ENCODE data around the gene SSUH2. TPM values are rescaled to one million over a fixed set of nuclear protein-coding genes. Genes with fewer than 3 reads are reported as not detected.
"Not testable (repeated sequence)": the region's sequence is repeated elsewhere in the genome, so short reads cannot be mapped to it uniquely, and the experiment has no call there.

Gene SSUH2, protein sequence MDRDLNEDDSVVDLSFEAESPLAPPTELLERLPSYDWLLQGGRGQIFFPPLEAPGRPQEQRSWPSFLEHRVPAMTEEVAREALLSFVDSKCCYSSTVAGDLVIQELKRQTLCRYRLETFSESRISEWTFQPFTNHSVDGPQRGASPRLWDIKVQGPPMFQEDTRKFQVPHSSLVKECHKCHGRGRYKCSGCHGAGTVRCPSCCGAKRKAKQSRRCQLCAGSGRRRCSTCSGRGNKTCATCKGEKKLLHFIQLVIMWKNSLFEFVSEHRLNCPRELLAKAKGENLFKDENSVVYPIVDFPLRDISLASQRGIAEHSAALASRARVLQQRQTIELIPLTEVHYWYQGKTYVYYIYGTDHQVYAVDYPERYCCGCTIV
- total RNA-seq: 0.51 TPM in 1 of 2 replicates, not detected in the other

DNA sequence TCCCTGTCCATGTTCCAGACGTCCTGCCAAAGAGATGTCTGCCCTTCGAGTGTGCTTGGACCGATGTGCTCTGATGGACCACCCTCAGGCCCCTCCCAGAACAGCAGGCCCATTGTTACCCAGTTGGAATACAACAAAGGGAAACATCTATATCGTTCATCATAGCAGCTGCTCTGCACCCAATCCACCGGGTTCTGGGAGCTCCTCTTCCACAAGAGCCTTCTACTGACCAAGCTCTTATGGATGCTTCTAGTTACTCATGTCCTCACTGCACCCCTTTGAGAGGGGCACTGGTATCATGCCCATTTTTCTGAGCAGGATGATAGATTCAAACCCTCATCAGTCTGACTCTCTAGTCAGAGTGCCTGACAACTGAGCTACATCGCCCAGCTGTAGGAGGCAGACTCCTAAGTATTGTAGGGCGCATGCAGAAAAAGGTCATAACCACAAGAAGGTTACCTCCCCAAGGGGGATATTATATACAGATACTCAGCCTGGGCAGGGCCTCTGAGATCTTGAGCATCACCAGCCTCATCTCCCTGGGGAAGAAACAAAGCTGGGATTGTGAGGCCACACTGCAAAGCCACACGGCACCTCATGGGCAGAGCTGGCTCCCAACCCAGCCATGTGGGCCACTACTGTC is at the start of gene SSUH2:
Gene SSUH2, minus strand, starts transcription at position 51 of the 643 bp plus-strand sequence. Its CDS starts 40 bp downstream, at position 11.
- DNase-seq (ENCODE audit: low read depth in 2 of 2): no peak

DNA sequence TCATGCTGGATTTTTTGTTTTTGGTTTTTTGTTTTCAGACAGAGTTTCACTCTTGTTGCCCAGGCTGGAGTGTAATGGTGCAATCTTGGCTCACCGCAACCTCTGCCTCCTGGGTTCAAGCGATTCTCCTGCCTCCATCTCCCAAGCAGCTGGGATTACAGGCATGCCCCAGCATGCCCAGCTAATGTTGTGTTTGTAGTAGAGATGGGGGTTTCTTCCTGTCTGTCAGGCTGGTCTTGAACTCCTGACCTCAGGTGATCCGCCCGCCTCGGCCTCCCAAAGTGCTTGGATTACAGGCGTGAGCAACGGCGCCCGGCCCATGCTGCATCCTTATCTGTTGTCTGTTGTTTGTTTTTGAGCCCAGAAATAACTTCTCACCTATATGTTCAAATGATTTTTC is 46.7 kb upstream of the SSUH2 start:
- not testable (repeated sequence) for DNase-seq (ENCODE audit: low read depth in 2 of 2)

DNA sequence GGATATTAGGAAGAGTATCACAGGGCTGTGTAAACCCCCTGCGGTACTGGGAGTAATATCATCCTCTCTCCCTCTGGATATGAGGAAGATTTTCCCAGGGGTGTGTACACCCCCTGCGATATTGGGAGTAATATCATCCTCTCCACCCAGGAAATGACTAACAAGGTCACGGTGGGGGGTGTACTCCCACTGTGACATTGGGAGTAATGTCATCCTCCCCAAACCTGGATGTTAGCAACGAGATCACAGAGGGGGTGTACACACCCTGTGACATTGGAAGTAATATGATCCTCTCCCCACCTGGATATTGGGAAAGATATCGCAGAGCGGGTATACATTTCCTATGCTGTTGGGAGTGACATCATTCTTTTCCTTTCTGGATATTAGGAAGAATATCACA is 40.4 kb upstream of the SSUH2 start:
- not testable (repeated sequence) for DNase-seq (ENCODE audit: low read depth in 2 of 2)

DNA sequence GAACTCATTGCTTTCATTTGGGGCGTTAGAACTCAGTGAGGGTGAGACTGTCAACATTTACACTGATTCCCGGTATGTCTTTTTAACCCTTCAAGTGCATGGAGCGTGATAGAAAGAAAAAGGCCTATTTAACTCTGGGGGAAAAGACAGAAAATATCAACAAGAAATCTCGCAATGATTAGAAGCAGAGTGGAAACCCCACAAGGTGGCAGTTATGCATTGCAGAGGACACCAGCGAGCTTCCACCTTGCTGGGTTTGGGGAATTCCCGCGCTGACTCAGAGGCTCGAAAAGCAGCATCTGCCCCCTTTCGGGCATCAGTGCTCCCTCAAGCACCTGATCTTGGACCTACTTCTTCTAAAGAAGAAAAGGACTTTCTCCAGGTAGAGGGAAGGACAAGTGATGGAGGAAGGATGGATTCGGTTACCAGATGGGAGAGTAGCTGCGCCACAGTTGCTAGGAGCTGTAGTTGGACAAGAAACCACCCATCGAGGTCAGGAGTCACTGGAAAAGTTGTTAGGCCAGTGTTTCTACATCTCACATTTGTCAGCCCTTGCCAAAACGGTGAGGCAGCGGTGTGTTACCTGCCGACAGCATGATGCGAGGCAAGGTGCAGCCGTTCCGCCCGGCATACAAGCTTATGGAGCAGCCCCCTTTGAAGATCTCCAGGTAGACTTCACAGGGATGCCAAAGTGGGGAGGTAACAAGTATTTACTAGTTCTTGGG is 38.4 kb upstream of the SSUH2 start:
- DNase-seq (ENCODE audit: low read depth in 2 of 2): not testable (repeated sequence)

DNA sequence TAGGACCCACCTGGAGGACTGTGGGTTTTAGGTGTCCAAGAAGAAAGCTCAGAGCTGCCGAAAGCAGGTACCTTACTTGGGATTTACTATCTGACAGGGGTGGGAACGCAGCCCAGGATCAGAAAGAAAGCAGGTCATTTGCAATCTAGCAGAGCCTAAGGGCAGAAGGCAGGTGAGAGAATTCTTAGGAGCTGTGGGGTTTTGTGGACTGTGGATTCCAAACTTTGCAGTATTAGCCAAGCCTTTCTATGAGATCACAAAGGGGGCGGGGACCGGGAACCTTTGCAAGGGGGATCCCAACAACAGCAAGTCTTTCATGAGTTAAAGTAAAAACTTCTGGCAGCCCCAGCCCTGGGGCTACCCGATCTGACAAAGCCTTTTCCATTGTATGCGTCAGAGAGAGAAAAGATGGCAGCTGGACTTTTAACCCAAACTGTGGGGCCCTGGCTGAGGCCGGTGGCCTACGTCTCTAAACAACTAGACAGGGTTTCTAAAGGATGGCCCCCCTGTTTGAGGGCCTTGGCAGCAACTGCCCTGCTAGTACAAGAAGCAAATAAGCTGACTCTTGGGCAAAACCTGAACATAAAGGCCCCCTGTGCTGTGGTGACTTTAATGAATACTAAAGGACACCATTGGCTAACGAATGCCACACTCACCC is 37.4 kb upstream of the SSUH2 start:
- DNase-seq (ENCODE audit: low read depth in 2 of 2): not testable (repeated sequence)

DNA sequence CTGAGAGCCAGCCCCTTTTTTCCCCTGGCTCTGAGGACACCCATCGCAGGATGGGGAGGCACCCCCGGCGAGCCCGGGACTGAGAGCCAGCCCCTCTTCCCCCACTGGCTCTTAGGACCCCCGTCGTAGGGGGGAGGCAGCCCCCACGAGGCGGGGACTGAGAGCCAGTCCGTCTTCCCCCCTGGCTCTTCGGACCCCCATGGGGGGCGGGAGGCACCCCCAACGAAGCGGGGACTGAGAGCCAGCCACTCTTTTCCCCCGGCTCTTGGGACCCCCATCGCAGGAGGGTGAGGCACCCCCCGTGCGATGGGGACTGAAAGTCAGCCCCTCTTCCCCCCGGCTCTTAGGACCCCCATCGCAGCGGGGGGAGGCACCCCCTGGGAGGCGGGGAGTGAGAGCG is 36.8 kb upstream of the SSUH2 start:
- no peak for DNase-seq (ENCODE audit: low read depth in 2 of 2)

DNA sequence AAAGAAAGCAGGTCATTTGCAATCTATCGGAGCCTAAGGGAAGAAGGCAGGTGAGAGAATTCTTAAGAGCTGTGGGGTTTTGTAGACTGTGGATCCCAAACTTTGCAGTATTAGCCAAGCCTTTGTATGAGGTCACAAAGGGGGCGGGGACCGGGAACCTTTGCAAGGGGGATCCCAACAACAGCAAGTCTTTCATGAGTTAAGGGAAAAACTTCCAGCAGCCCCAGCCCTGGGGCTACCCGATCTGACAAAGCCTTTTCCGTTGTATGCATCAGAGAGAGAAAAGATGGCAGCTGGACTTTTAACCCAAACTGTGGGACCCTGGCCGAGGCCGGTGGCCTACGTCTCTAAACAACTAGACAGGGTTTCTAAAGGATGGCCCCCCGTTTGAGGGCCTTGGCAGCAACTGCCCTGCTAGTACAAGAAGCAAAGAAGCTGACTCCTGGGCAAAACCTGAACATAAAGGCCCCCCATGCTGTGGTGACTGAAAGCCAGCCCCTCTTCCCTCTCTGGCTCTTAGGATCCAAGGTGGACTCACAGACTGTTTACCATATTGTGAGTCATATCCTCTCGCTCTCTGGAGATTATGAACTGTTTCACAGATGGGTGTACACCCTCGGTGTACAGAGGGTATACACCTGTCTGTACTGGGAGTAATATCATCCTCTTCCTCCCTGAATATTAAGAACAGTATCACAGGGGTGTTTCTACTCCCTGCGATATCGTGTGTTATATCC is 35.4 kb upstream of the SSUH2 start:
- DNase-seq (ENCODE audit: low read depth in 2 of 2): peak in 1 of 2 donors; percentile 18

DNA sequence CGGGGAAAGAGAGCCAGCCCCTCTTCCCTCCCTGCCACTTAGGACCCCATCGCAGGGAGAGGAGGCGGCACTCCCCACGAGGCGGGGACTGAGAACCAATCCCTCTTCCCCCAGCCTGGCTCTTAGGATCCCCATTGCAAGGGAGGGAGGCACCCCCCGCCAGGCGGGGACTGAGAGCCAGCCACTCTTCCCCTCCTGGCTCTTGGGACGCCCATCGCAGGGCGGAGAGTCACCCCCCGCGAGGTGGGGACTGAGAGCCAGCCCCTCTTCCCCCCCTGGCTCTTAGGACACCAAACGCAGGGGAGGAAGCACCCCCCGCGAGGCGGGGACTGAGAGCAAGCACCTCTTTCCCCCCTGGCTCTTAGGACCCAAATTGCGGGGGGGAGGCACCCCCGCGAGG is 34.2 kb upstream of the SSUH2 start:
- no peak for DNase-seq (ENCODE audit: low read depth in 2 of 2)

DNA sequence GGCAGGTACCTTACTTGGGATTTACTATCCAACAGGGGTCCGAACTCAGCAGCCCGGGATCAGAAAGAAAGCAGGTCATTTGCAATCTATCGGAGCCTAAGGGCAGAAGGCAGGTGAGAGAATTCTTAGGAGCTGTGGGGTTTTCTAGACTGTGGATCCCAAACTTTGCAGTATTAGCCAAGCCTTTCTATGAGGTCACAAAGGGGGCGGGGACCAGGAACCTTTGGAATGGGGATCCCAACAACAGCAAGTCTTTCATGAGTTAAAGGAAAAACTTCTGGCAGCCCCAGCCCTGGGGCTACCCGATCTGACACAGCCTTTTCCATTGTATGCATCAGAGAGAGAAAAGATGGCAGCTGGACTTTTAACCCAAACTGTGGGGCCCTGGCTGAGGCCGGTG is 32.7 kb upstream of the SSUH2 start:
- not testable (repeated sequence) for DNase-seq (ENCODE audit: low read depth in 2 of 2)

DNA sequence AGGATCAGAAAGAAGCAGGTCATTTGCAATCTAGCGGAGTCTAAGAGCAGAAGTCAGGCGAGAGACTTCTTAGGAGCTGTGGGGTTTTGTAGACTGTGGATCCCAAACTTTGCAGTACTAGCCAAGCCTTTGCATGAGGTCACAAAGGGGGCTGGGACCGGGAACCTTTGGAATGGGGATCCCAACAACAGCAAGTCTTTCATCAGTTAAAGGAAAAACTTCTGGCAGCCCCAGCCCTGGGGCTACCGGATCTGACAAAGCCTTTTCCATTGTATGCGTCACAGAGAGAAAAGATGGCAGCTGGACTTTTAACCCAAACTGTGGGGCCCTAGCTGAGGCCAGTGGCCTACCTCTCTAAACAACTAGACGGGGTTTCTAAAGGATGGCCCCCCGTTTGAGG is 31.0 kb upstream of the SSUH2 start:
- not testable (repeated sequence) for DNase-seq (ENCODE audit: low read depth in 2 of 2)

DNA sequence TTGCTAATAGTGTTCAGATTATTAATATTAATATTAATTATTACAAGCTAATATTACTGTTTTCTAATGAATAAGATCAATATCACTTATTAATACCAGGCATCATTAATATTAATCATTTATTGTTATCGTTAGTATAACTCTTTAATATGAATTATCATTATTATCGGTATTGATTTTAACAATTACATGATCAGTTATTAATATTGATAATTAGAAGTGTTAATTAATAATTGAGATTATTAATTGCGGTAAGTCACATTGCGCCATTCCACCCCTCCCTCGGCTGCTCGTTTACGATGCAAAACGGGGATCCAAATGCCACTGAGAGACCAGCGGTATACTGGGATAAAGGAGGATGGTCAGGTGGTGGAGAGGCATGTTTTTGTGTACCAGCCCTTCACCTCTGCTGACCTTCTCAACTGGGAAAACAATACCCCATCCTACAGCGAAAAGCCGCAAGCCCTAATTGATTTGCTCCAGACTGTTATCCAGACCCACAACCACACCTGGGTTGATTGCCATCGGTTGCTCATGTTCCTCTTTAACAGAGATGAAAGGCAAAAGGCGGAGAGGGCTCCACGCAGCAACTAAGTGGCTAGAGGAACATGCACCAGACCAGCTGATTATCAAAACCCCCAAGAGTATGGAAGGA is 28.6 kb upstream of the SSUH2 start:
- no peak for DNase-seq (ENCODE audit: low read depth in 2 of 2)

DNA sequence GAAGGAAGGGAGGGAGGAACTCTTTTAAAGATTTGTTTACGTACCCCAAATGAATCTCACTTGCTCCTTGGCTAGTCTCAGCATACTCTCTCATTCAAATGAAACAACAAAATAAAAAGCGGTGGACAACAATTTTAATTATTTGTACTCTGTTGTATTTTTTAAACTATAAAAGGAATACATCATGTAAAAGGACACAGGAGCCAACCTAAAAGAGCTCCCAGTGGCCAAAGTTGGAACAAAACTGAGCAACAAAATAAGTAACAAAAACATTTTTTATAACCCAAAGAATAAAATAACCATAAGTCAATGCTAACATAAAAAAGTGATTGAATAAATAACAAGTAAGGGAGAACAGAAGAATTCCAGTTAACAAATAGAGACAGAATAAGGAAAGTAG is 24.4 kb upstream of the SSUH2 start:
- DNase-seq (ENCODE audit: low read depth in 2 of 2): no peak

DNA sequence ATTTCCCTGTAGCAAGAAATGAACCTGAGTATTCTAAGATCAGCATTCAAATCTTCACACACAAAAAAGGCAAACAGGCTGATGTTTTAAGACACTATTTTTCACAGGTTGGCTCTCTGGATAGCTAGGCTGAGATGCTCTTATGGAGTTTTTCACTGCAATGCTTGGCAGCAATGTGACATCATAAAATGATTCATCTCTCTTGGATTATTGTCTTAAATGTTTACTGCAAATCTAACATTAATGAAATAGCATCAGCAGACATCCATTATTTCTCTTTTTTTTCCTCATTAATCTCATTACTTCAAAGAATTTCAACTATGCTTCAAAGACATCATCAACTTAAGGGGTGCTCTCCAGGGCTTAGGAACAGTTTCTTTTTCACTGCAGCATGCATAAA is 23.6 kb upstream of the SSUH2 start:
- no peak for DNase-seq (ENCODE audit: low read depth in 2 of 2)

DNA sequence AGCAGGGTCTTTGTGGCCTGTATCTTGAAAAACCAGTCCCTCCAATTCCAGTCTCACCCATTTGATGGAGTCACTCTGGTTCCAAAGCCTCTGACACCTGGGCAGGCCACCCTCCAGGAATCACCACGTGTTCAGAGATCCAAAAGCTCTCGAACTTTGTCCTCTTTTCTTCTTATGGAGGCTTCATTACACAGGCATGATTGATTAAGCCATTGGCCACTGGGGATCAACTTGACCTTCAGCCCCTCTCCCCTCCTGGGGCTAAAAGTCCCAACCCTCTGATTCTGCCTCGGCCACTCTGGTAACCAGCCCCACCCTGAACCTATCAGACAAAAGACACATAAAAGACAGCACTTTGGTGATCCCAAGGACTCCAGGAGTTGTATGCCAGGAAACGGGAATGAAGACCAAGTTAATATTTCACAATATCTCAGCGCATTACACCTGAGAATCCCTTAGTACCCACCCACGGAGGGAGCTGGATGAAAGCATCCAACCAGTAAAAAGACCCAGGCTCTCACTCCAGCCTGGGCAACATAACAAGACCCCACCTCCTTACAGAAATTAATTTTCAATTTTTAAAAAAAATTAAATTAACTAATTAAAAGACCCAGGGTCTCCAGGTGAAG is 23.0 kb upstream of the SSUH2 start:
- DNase-seq (ENCODE audit: low read depth in 2 of 2): no peak

DNA sequence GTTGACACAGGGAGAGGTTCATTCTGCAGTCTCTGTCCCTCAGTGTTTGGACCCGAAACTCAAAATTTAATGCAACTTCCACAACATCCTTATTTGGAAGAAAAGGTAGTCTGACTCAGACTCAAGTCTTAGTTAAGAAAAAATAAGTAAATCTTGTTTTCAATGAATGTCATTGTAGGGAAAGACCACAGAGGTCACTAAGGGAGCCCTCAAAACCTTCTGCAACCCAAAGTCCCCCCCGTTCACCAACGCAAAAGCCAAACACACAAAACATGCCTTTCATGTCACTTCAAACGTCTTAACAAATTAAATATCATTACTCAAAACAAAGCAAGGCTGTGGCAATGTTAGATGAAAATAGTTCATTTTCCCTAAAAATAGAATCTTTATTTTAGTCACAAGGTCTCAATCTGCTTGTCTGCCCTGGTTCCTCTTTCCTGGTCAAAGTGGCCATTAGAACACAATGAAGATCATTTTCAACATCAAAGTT is 20.9 kb upstream of the SSUH2 start:
- no peak for DNase-seq (ENCODE audit: low read depth in 2 of 2)

DNA sequence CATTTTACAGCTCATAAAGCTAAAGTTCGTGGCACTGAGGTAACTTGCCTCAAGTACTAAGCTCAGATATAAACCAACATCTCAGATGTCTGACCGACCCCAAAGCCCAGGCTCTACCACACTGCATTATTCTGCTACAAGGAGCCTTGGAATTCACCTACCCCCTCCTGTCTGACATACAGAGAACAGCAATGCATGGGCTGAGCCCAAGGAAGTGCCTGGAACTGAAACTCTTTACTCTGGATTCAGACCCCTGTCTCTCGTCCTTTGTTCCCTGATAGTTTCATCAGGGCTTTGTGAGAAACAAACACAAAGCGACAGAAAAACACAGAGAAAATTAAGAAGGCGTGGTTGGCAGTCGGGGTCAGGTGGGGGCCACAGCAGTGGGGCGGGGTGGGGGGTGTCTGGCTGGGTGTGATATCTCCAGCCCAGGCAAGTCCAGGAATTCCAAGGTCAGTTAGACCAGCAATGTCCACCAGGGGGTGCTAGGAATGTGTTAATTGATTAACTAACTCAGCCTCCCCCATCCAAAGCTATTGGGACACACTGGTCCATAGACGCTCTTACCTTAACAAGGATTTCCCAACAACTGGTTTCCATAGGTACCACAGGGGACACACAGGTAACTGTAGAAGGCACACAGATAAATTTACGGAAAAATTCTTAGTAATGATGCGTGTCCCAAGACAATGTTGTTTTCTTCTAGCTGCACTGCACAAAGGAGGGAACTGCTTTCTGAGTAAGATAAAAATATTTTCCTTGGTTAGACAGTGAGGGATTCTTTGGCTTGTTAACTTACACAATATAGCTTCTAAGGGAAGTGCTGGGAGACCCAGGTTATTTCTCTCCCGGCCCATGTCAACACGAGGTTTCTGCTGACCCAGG is 18.8 kb upstream of the SSUH2 start:
- peak; percentile 48 to 76 for DNase-seq (ENCODE audit: low read depth in 2 of 2)

DNA sequence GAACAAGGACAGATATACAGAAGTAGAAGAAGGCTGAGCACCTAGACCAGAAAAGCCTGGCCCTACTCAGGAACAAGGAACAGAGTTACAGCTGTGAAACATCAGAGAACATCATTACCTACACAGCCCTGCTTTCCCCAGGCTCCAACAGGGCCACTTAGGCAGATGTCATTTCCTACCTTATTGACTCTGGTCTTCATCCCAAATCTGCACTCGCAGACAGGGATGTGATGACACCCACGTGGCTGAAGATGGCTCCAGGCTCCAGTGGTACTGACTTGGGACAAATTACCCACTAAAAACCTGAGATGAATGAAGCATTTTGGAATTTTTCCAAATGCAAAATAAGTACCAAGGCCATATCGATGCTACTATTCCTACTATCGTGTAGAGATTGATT is 18.0 kb upstream of the SSUH2 start:
- no peak for DNase-seq (ENCODE audit: low read depth in 2 of 2)

DNA sequence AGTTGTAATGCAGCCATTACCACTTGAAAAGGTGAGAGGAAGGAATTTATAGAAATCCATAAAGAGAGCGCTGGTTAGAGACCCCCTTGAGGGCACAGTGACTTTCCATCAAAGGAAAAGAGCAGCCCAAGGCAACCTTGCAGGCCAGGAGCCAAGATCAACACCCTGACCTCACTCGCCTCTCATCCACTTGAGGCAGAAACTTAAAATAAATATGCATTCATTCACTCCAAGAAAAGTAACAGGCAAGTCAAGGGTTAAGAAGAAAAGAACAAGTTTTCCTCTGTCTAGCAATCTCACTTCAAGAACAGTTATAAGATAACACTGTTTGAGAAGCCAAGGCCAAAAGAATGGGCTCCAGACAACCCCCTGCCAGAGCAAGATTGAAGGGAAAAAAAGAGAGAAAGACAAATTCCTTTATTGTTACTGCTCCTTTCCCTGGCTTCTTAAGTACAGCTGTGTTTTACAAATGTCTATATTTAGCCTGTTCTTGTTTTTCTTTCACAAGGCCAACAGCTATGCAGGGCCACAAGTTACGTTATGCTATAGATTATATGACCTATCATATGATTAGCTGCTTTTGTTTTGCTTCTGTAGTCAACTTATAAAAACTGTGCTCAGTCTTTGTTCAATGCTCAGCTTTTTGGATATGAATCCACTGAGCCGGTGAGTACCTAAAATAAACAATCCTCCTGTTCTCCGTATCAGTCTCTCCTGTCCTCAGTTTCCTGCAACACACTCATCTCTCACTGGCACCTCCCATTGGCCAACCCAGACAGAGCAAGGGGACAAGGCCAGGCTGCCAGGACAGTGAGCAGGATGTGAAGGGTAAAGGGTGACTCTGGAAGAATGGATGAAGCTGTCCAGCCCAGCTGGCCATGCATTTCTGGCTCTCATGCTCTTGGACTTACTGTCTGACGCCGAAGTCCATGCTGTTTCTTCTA is 15.8 kb upstream of the SSUH2 start:
- DNase-seq (ENCODE audit: low read depth in 2 of 2): peak in 1 of 2 donors; percentile 41

Data from dermis microvascular lymphatic vessel endothelial cell (primary cell).